ENCODE results near the gene CD6.

The CD6 gene

GRCh38 chr11:60974726-60975125, 3.2 kb downstream of the CD6 start:
- no peak overlapping the region for H3K4me3 ChIP-seq
- H3K27ac ChIP-seq = no peak overlapping the region
- no peak for DNase-seq (ENCODE audit: low spot score)
- no peak for TF ChIP-seq CTCF (IDR thresholded peaks at IDR 0.05)

- no peak overlapping the region for H3K4me3 ChIP-seq
- no peak overlapping the region for H3K27ac ChIP-seq
- no peak for TF ChIP-seq CTCF (IDR thresholded peaks at IDR 0.05)
- no peak for DNase-seq (ENCODE audit: low spot score)
Observed at GRCh38 chr11:60977224-60977623, 5.7 kb downstream of the CD6 start.

GRCh38 chr11:60977836-60978235, 6.4 kb downstream of the CD6 start:
- Histone ChIP-seq H3K4me3 (no peak overlapping the region), H3K27ac (no peak overlapping the region)
- no peak for DNase-seq (ENCODE audit: low spot score)
- no peak for TF ChIP-seq CTCF (IDR thresholded peaks at IDR 0.05)

GRCh38 chr11:60978546-60979380, 7.3 kb downstream of the CD6 start:
- no peak for DNase-seq (ENCODE audit: low spot score)
- no peak for TF ChIP-seq CTCF (IDR thresholded peaks at IDR 0.05)
- no peak overlapping the region for H3K4me3 ChIP-seq
- H3K27ac ChIP-seq = no peak overlapping the region

GRCh38 chr11:60981515-60981914, 10.0 kb downstream of the CD6 start:
- DNase-seq (ENCODE audit: low spot score) = no peak

GRCh38 chr11:60982184-60982583, 10.7 kb downstream of the CD6 start:
- Histone ChIP-seq H3K27ac (no peak overlapping the region), H3K4me3 (no peak overlapping the region)
- no peak for TF ChIP-seq CTCF (IDR thresholded peaks at IDR 0.05)
- DNase-seq (ENCODE audit: low spot score) = no peak

More at GRCh38 chr11:60981515-60981914, 10.0 kb downstream of the CD6 start:
- no peak overlapping the region for H3K4me3 ChIP-seq
- no peak overlapping the region for H3K27ac ChIP-seq
- no peak for TF ChIP-seq CTCF (IDR thresholded peaks at IDR 0.05)

GRCh38 chr11:60984149-60984548, 12.7 kb downstream of the CD6 start:
- DNase-seq (ENCODE audit: low spot score) = no peak
- H3K27ac ChIP-seq = no peak overlapping the region
- TF ChIP-seq CTCF (IDR thresholded peaks at IDR 0.05) = no peak
- no peak overlapping the region for H3K4me3 ChIP-seq
